H9 (cell line): ENCODE results near the gene IFIT1. TPM values are rescaled to one million over a fixed set of nuclear protein-coding genes. Genes with fewer than 3 reads are reported as not detected.

Experiments used
- DNase-seq: peaks from one replicate; pipeline ENCODE4 v3.0.0-alpha.2; 2017
- H2AFZ ChIP-seq: one replicate; pipeline ENCODE4 v1.6.1; 2013; ENCODE audit warnings: mild to moderate bottlenecking, low read length, control low read depth, moderate library complexity
- H2AK5ac ChIP-seq: 2 replicates; pipeline ENCODE4 v1.6.1; 2013; ENCODE audit warnings: low read length, control low read depth, mixed read lengths; ENCODE audit not compliant: insufficient read length
- H2BK120ac ChIP-seq: one replicate; pipeline ENCODE4 v1.6.1; 2013; ENCODE audit warnings: low read depth, mild to moderate bottlenecking, low read length, control low read depth, inconsistent platforms; ENCODE audit not compliant: poor library complexity, severe bottlenecking
- H2BK12ac ChIP-seq: 2 replicates; pipeline ENCODE4 v1.6.1; 2013; ENCODE audit warnings: low read length, control low read depth, mixed read lengths, low read depth; ENCODE audit not compliant: insufficient read length
- H2BK15ac ChIP-seq: 2 replicates; pipeline ENCODE4 v1.6.1; 2013; ENCODE audit warnings: low read depth, low read length, control low read depth
- H2BK20ac ChIP-seq: one replicate; pipeline ENCODE4 v1.6.1; 2013; ENCODE audit warnings: low read depth, mild to moderate bottlenecking, low read length, control low read depth, inconsistent platforms; ENCODE audit not compliant: poor library complexity, severe bottlenecking
- H2BK5ac ChIP-seq: 2 replicates; pipeline ENCODE4 v1.6.1; 2013; ENCODE audit warnings: low read length, control low read depth, mixed read lengths; ENCODE audit not compliant: insufficient read length
- H3K14ac ChIP-seq: 2 replicates; pipeline ENCODE4 v1.6.1; 2013; ENCODE audit warnings: low read length, control low read depth; ENCODE audit not compliant: insufficient read depth
- H3K18ac ChIP-seq: 2 replicates; pipeline ENCODE4 v1.6.1; 2013; ENCODE audit warnings: low read depth, mild to moderate bottlenecking, mixed read lengths, low read length, control low read depth; ENCODE audit not compliant: insufficient read length
- H3K23ac ChIP-seq: 2 replicates; pipeline ENCODE4 v1.6.1; 2013; ENCODE audit warnings: low read length, control low read depth, mixed read lengths, low read depth; ENCODE audit not compliant: insufficient read length
- H3K23me2 ChIP-seq: 2 replicates; pipeline ENCODE4 v1.6.1; 2013; ENCODE audit warnings: low read depth, mild to moderate bottlenecking, mixed read lengths, low read length, control low read depth; ENCODE audit not compliant: insufficient read length, poor library complexity, severe bottlenecking
- H3K27ac ChIP-seq: 2 replicates; pipeline ENCODE4 v1.5.1; 2013; ENCODE audit warnings: low read length, control low read depth, mixed read lengths, low read depth; ENCODE audit not compliant: insufficient read length
- H3K27me3 ChIP-seq: 2 replicates; pipeline ENCODE4 v1.6.1; 2013; ENCODE audit warnings: low read length, control low read depth, inconsistent platforms; ENCODE audit not compliant: insufficient read depth
- H3K4ac ChIP-seq: 2 replicates; pipeline ENCODE4 v1.6.1; 2013; ENCODE audit warnings: low read depth, mild to moderate bottlenecking, control low read depth, inconsistent platforms, low read length, moderate library complexity
- H3K4me1 ChIP-seq: 2 replicates; pipeline ENCODE4 v1.6.1; 2013; ENCODE audit warnings: low read length, control low read depth, inconsistent platforms; ENCODE audit not compliant: insufficient read depth
- H3K4me2 ChIP-seq: 2 replicates; pipeline ENCODE4 v1.6.1; 2013; ENCODE audit warnings: low read length, control low read depth, mixed read lengths; ENCODE audit not compliant: insufficient read length, insufficient read depth
- H3K56ac ChIP-seq: 2 replicates; pipeline ENCODE4 v1.6.1; 2013; ENCODE audit warnings: low read depth, mild to moderate bottlenecking, mixed read lengths, low read length, control low read depth; ENCODE audit not compliant: insufficient read length
- H3K79me1 ChIP-seq: 2 replicates; pipeline ENCODE4 v1.6.1; 2013; ENCODE audit warnings: low read depth, mild to moderate bottlenecking, moderate library complexity, low read length, control low read depth, inconsistent platforms; ENCODE audit not compliant: insufficient read depth, poor library complexity, severe bottlenecking
- H3K79me2 ChIP-seq: 2 replicates; pipeline ENCODE4 v1.6.1; 2013; ENCODE audit warnings: low read length, control low read depth, inconsistent platforms; ENCODE audit not compliant: insufficient read depth
- H3K9ac ChIP-seq: 2 replicates; pipeline ENCODE4 v1.6.1; 2013; ENCODE audit warnings: low read length, control low read depth, mixed read lengths; ENCODE audit not compliant: insufficient read length; ENCODE audit errors: extremely low read depth
- H3K9me3 ChIP-seq: one replicate; pipeline ENCODE4 v1.6.1; 2013; ENCODE audit warnings: low read depth, low read length, inconsistent platforms; ENCODE audit not compliant: control insufficient read depth
- H3T11ph ChIP-seq: one replicate; pipeline ENCODE4 v1.6.1; 2013; ENCODE audit warnings: mild to moderate bottlenecking, low read length, control low read depth, inconsistent platforms
- H4K20me1 ChIP-seq: one replicate; pipeline ENCODE4 v1.6.1; 2013; ENCODE audit not compliant: control insufficient read depth, insufficient read length, insufficient read depth
- H4K5ac ChIP-seq: 2 replicates; pipeline ENCODE4 v1.6.1; 2013; ENCODE audit warnings: low read depth, mild to moderate bottlenecking, mixed read lengths, low read length, control low read depth; ENCODE audit not compliant: insufficient read length
- H4K8ac ChIP-seq: replicated peaks from 2 replicates; pipeline ENCODE4 v1.6.1; 2013; ENCODE audit warnings: low read length, control low read depth, mixed read lengths, low read depth; ENCODE audit not compliant: insufficient read length
- H4K91ac ChIP-seq: 2 replicates; pipeline ENCODE4 v1.6.1; 2013; ENCODE audit warnings: low read depth, mild to moderate bottlenecking, moderate library complexity, mixed read lengths, low read length, control low read depth; ENCODE audit not compliant: insufficient read length
- H3K27ac Mint-ChIP-seq, 3 experiments: 2 replicates in 2 of 3; 3 replicates in 1 of 3; pipeline ENCODE4 v1.8.0; 2020 to 2021; ENCODE audit warnings: mixed read lengths in 3 of 3, mild to moderate bottlenecking in 1 of 3, moderate library complexity in 1 of 3
- H3K27me3 Mint-ChIP-seq: 2 replicates; pipeline ENCODE4 v1.8.0; 2021; ENCODE audit warnings: low read depth, mild to moderate bottlenecking, moderate library complexity, mixed read lengths
- H3K36me3 Mint-ChIP-seq, 3 experiments: 2 replicates in 2 of 3; 3 replicates in 1 of 3; pipeline ENCODE4 v1.8.0; 2020 to 2021; ENCODE audit warnings: low read depth in 3 of 3, mixed read lengths in 3 of 3; ENCODE audit not compliant: insufficient read depth in 1 of 3
- H3K4me1 Mint-ChIP-seq, 2 experiments: 2 replicates each; pipeline ENCODE4 v1.8.0; 2020; ENCODE audit warnings: mixed read lengths in 2 of 2
- H3K4me3 Mint-ChIP-seq, 2 experiments: 2 replicates in 1 of 2; 3 replicates in 1 of 2; pipeline ENCODE4 v1.8.0; 2020 to 2021; ENCODE audit warnings: mild to moderate bottlenecking in 2 of 2, mixed read lengths in 2 of 2, moderate library complexity in 1 of 2
- H3K9me3 Mint-ChIP-seq, 2 experiments: 2 replicates in 1 of 2; 3 replicates in 1 of 2; pipeline ENCODE4 v1.8.0; 2020; ENCODE audit warnings: mild to moderate bottlenecking in 2 of 2, mixed read lengths in 2 of 2, moderate library complexity in 1 of 2
- CTCF ChIP-seq: fragments of 200-600 bp; sonication (generic); conservative IDR thresholded peaks from 3 replicates; pipeline ENCODE4 v1.8.0; 2021; ENCODE audit warnings: antibody characterized with exemption, mild to moderate bottlenecking
- total RNA-seq: library from RNA; stranded (reverse); gene quantifications from 2 replicates; pipeline ENCODE4 v1.2.1, GENCODE V29; 2021

IFIT1 gene
- total RNA-seq, 1 experiment from 2014 or later: 1.2 TPM

GRCh38 chr10:89360157-89360556, 32.3 kb upstream of the IFIT1 start:
- no peaks in the 10 kb centered on the region for H3K9me3 Mint-ChIP-seq
- no peak overlapping the region for H3K23ac ChIP-seq
- H3K14ac ChIP-seq: no peak overlapping the region
- no peak overlapping the region for H3T11ph ChIP-seq
- no peaks in the 10 kb centered on the region for H3K79me2 ChIP-seq
- peaks cover 7 to 12% of the 10 kb centered on the region in 2 experiments for H3K4me1 Mint-ChIP-seq
- no peak overlapping the region for H2BK12ac ChIP-seq
- H3K4me3 Mint-ChIP-seq: no peak overlapping the region
- H3K9ac ChIP-seq: no peak overlapping the region
- no peak for DNase-seq
- no peak overlapping the region for H3K4me2 ChIP-seq
- H3K27me3 ChIP-seq: no peaks in the 10 kb centered on the region
- H2BK20ac ChIP-seq: no peak overlapping the region
- no peak overlapping the region for H2BK15ac ChIP-seq
- H3K79me1 ChIP-seq: no peaks in the 10 kb centered on the region
- H2BK5ac ChIP-seq: no peak overlapping the region
- H2BK120ac ChIP-seq: no peak overlapping the region
- TF ChIP-seq CTCF: no peak
- no peak overlapping the region for H3K18ac ChIP-seq
- no peak overlapping the region for H3K27ac Mint-ChIP-seq
- no peak overlapping the region for H4K91ac ChIP-seq
- peaks cover 0 to 1% (median 0%) of the 10 kb centered on the region in 3 experiments; a peak in 1 of 7 replicates for H3K36me3 Mint-ChIP-seq
- no peak overlapping the region for H3K56ac ChIP-seq
- no peaks in the 10 kb centered on the region for H4K20me1 ChIP-seq
- no peaks in the 10 kb centered on the region for H3K23me2 ChIP-seq
- H3K27me3 Mint-ChIP-seq: no peaks in the 10 kb centered on the region
- no peak overlapping the region for H3K27ac ChIP-seq
- H3K9me3 ChIP-seq: no peaks in the 10 kb centered on the region
- no peak overlapping the region for H3K4ac ChIP-seq
- H3K4me1 ChIP-seq: no peaks in the 10 kb centered on the region; the same call in 1 of the 2 replicates
- no peak overlapping the region for H2AK5ac ChIP-seq
- no peak overlapping the region for H4K8ac ChIP-seq
- no peak overlapping the region for H2AFZ ChIP-seq
- H4K5ac ChIP-seq: no peak overlapping the region
